Suprapubic skin (tissue), 4 donors: ENCODE data around the gene ENG. TPM values are rescaled to one million over a fixed set of nuclear protein-coding genes. Genes with fewer than 3 reads are reported as not detected.

Source experiments
- DNase-seq, 2 donors: peaks; one replicate each; pipeline ENCODE4 v3.0.0-alpha.2; 2019; ENCODE audit warnings: low spot score in 2 of 2
- H3K27ac ChIP-seq: fragments of 200-600 bp; sonication (generic); one replicate; pipeline ENCODE4 v1.5.1; 2019
- H3K27me3 ChIP-seq: fragments of 200-600 bp; sonication (generic); one replicate; pipeline ENCODE4 v1.5.1; 2019
- H3K36me3 ChIP-seq: fragments of 200-600 bp; sonication (generic); one replicate; pipeline ENCODE4 v1.5.1; 2019
- H3K4me1 ChIP-seq: fragments of 200-600 bp; sonication (generic); one replicate; pipeline ENCODE4 v1.5.1; 2019
- H3K4me3 ChIP-seq: fragments of 200-600 bp; sonication (generic); one replicate; pipeline ENCODE4 v1.5.1; 2019; ENCODE audit warnings: mild to moderate bottlenecking
- H3K9me3 ChIP-seq: fragments of 200-600 bp; sonication (generic); one replicate; pipeline ENCODE4 v1.5.1; 2019
- EP300 ChIP-seq: sonication (generic); formaldehyde crosslinking; IDR thresholded peaks from one replicate; pipeline ENCODE4 v1.6.1; 2017; ENCODE audit warnings: antibody characterized with exemption
- POLR2A ChIP-seq, 2 donors: fragments of 450-650 bp; IDR thresholded peaks; one replicate each; pipeline ENCODE4 v1.6.1; 2017; ENCODE audit warnings: antibody characterized with exemption in 2 of 2, mild to moderate bottlenecking in 2 of 2, moderate library complexity in 2 of 2
- POLR2AphosphoS5 ChIP-seq, 3 donors: sonication (generic); formaldehyde crosslinking; IDR thresholded peaks; one replicate each; pipeline ENCODE4 v1.6.1; 2017; ENCODE audit warnings: antibody characterized with exemption in 3 of 3
- WGBS: methylation state at CpG from one replicate; pipeline ENCODE4 v1.1.5; 2018; 5-methylcytosine and 5-hydroxymethylcytosine counted together
- total RNA-seq, 4 donors: library from RNA; depleted of rRNA; stranded (reverse); fragments of >200 nt; gene quantifications; one replicate each; pipeline ENCODE4 v1.1.0, GENCODE V29; 2016
- TF ChIP-seq, protein P1 (sequence below), 2 donors: fragments of 200-600 bp in 1 of 2; fragments of 450-650 bp in 1 of 2; sonication (generic) in 1 of 2; IDR thresholded peaks; one replicate each; pipeline ENCODE4 v1.5.1; 2016 to 2019; ENCODE audit warnings: antibody characterized with exemption in 2 of 2, mild to moderate bottlenecking in 1 of 2, moderate library complexity in 1 of 2

The ENG gene
- total RNA-seq, 4 donors from 2014 or later: 17.2 to 38.7 (median 31.2) TPM

- peak in 1 of 2 donors; percentile 61 for DNase-seq
- Histone ChIP-seq H3K27ac (peak overlapping the region; percentile 98), H3K27me3 (no peaks in the 10 kb centered on the region), H3K4me3 (peak overlapping the region; percentile 77), H3K9me3 (no peaks in the 10 kb centered on the region), H3K4me1 (peaks cover 37% of the 10 kb centered on the region), H3K36me3 (peaks cover 13% of the 10 kb centered on the region)
- WGBS: 20% methylated on average over 10 of the region's 10 CpGs
- TF ChIP-seq EP300: no peak
- peak in 1 of 2 donors; percentile 13 for TF ChIP-seq POLR2A (IDR thresholded peaks at IDR 0.05)
Observed at GRCh38 chr9:127801955-127802575, 52.4 kb downstream of the ENG start.

- DNase-seq: no peak
- H3K4me1 ChIP-seq: peaks cover 11% of the 10 kb centered on the region
Observed at GRCh38 chr9:127796852-127797370, 57.5 kb downstream of the ENG start.

GRCh38 chr9:127796225-127796813 lies 58.1 kb downstream of the ENG start:
- WGBS: 61% methylated on average over 8 of the region's 8 CpGs
- peak in 1 of 2 donors; percentile 62 for DNase-seq
- no peaks in the 10 kb centered on the region for H3K27me3 ChIP-seq
- no peaks in the 10 kb centered on the region for H3K9me3 ChIP-seq
- H3K27ac ChIP-seq: no peak overlapping the region
- no peak overlapping the region for H3K4me3 ChIP-seq
- TF ChIP-seq, protein P1, sequence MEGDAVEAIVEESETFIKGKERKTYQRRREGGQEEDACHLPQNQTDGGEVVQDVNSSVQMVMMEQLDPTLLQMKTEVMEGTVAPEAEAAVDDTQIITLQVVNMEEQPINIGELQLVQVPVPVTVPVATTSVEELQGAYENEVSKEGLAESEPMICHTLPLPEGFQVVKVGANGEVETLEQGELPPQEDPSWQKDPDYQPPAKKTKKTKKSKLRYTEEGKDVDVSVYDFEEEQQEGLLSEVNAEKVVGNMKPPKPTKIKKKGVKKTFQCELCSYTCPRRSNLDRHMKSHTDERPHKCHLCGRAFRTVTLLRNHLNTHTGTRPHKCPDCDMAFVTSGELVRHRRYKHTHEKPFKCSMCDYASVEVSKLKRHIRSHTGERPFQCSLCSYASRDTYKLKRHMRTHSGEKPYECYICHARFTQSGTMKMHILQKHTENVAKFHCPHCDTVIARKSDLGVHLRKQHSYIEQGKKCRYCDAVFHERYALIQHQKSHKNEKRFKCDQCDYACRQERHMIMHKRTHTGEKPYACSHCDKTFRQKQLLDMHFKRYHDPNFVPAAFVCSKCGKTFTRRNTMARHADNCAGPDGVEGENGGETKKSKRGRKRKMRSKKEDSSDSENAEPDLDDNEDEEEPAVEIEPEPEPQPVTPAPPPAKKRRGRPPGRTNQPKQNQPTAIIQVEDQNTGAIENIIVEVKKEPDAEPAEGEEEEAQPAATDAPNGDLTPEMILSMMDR (IDR thresholded peaks at IDR 0.05): no peak
- TF ChIP-seq EP300 (no peak), POLR2AphosphoS5 (IDR thresholded peaks at IDR 0.05) (no peak), POLR2A (IDR thresholded peaks at IDR 0.05) (no peak)
- H3K36me3 ChIP-seq: peaks cover 18% of the 10 kb centered on the region
- H3K4me1 ChIP-seq: peaks cover 5% of the 10 kb centered on the region

More at GRCh38 chr9:127796852-127797370, 57.5 kb downstream of the ENG start:
- Histone ChIP-seq H3K27ac (no peak overlapping the region), H3K4me3 (no peak overlapping the region), H3K9me3 (no peaks in the 10 kb centered on the region), H3K36me3 (peaks cover 12% of the 10 kb centered on the region), H3K27me3 (no peaks in the 10 kb centered on the region)
- WGBS: 40% methylated on average over 11 of the region's 11 CpGs
- TF ChIP-seq, protein P1 (IDR thresholded peaks at IDR 0.05): no peak
- no peak for TF ChIP-seq POLR2A (IDR thresholded peaks at IDR 0.05)
- TF ChIP-seq EP300: no peak
- TF ChIP-seq POLR2AphosphoS5 (IDR thresholded peaks at IDR 0.05): no peak

DNA sequence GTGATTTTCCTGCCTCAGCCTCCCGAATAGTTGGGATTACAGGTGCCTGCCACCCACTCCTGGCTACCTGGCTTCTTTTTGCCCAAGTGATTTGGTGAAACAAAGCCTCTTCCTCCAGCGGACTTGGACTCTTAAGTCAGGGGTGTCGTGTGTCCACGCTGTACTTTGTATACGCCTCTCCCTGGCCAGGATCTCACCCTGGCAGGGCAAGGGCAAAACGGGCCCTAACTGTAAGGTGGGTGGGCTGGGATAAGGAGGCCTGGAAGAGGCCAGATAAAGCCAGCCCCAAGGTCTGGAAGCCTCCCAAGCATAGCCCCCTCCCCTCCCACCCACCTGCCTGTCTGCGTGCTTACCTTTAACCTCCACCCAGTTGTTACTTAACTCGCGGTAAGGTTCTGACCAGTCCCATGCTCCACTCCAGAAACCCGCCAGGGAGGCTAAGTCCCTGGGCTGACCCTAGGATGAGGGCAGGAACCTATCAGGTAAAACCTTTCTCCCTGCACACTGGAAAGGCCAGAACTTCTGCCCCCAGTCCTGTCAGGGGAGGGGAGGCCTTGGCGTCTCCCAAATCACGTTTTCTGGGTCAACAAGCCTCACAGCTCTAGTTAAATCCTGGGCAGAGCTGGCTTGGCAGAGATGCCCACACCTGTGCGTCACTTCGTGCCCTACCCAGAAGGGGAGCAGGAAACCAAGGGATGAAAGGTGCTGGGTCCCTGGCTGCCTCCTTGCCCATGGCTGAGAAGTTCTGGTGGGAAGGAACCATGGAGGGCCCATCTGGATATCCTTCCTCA lies 60.3 kb downstream of the ENG start:
- H3K27ac ChIP-seq: no peak overlapping the region

DNA sequence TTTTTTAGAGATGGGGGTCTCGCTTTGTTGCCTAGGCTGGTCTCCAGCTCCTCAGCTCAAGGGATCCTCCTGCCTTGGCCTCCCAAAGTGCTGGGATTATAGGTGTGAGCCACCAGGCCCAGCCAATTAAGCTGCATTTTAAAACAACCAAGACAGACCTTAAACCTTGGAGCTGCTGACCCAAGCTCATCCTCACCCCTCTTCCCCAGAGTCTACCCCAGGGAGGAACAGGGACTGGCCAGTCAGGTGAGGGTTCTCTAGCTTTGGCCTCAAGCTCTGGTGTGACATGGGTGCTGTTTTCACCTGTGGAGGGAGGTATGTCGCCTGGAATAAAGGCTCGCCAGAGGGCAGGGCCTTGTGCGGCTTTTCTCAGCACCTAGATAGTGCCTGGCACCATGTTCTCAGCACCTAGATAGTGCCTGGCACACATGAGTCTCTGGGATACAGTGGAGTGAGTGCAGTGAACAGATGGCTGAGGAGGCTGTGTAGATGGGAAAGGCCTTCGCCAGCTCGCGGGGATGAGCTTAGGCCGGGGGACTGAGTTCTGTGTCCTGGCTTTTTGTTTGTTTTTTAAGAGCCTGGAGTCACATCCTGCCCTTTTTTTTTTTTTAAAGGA lies 61.3 kb downstream of the ENG start:
- DNase-seq: no peak
- 72% methylated on average over 8 of the region's 8 CpGs for WGBS

More for the DNA sequence above, 60.3 kb downstream of the ENG start:
- 70% methylated on average over 12 of the region's 14 CpGs for WGBS
- no peaks in the 10 kb centered on the region for H3K27me3 ChIP-seq
- H3K9me3 ChIP-seq: no peaks in the 10 kb centered on the region
- H3K36me3 ChIP-seq: peaks cover 39% of the 10 kb centered on the region
- no peak overlapping the region for H3K4me3 ChIP-seq
- peak in 1 of 2 donors; percentile 51 for DNase-seq
- peaks cover 4% of the 10 kb centered on the region for H3K4me1 ChIP-seq
- TF ChIP-seq, protein P1 (IDR thresholded peaks at IDR 0.05): no peak
- TF ChIP-seq POLR2A (IDR thresholded peaks at IDR 0.05) (no peak), EP300 (no peak), POLR2AphosphoS5 (IDR thresholded peaks at IDR 0.05) (no peak)

More for the DNA sequence above, 61.3 kb downstream of the ENG start:
- H3K9me3 ChIP-seq: no peaks in the 10 kb centered on the region
- no peak overlapping the region for H3K27ac ChIP-seq
- H3K36me3 ChIP-seq: peaks cover 49% of the 10 kb centered on the region
- TF ChIP-seq, protein P1 (IDR thresholded peaks at IDR 0.05): no peak
- TF ChIP-seq EP300: no peak
- TF ChIP-seq POLR2A (IDR thresholded peaks at IDR 0.05): no peak
- no peaks in the 10 kb centered on the region for H3K27me3 ChIP-seq
- H3K4me1 ChIP-seq: peaks cover 10% of the 10 kb centered on the region
- no peak overlapping the region for H3K4me3 ChIP-seq
